ENCODE results near the gene RALY. TPM values are rescaled to one million over a fixed set of nuclear protein-coding genes. Genes with fewer than 3 reads are reported as not detected.

The RALY gene
- total RNA-seq, 1 donor from 2014 or later = 234 TPM

GRCh38 chr20:33984182-33984719 is 9.5 kb upstream of the RALY start:
- H3K27me3 Mint-ChIP-seq (ENCODE audit: unreplicated experiment) = no peaks in the 10 kb centered on the region
- no peak for DNase-seq

GRCh38 chr20:33985280-33985679 is 8.4 kb upstream of the RALY start:
- H3K27ac Mint-ChIP-seq (ENCODE audit: unreplicated experiment) = no peak overlapping the region
- no peak for TF ChIP-seq CTCF (IDR thresholded peaks at IDR 0.05; ENCODE audit: partially characterized antibody, unreplicated experiment)
- no peaks in the 10 kb centered on the region for H3K9me3 Mint-ChIP-seq (ENCODE audit: unreplicated experiment)
- H3K4me3 Mint-ChIP-seq (ENCODE audit: unreplicated experiment) = no peak overlapping the region
- no peaks in the 10 kb centered on the region for H3K27me3 Mint-ChIP-seq (ENCODE audit: unreplicated experiment)
- DNase-seq = no peak
- H3K36me3 Mint-ChIP-seq (ENCODE audit: unreplicated experiment) = no peaks in the 10 kb centered on the region
- no peaks in the 10 kb centered on the region for H3K4me1 Mint-ChIP-seq (ENCODE audit: low read depth, unreplicated experiment)

More at GRCh38 chr20:33984182-33984719, 9.5 kb upstream of the RALY start:
- Mint-ChIP-seq H3K36me3 (ENCODE audit: unreplicated experiment) (no peaks in the 10 kb centered on the region), H3K9me3 (ENCODE audit: unreplicated experiment) (no peaks in the 10 kb centered on the region), H3K4me3 (ENCODE audit: unreplicated experiment) (no peak overlapping the region), H3K4me1 (ENCODE audit: low read depth, unreplicated experiment) (no peaks in the 10 kb centered on the region), H3K27ac (ENCODE audit: unreplicated experiment) (no peak overlapping the region)
- TF ChIP-seq CTCF (IDR thresholded peaks at IDR 0.05; ENCODE audit: partially characterized antibody, unreplicated experiment) = no peak

GRCh38 chr20:33985830-33986229 is 7.9 kb upstream of the RALY start:
- DNase-seq = no peak
- no peaks in the 10 kb centered on the region for H3K9me3 Mint-ChIP-seq (ENCODE audit: unreplicated experiment)
- H3K4me3 Mint-ChIP-seq (ENCODE audit: unreplicated experiment) = no peak overlapping the region
- H3K27me3 Mint-ChIP-seq (ENCODE audit: unreplicated experiment) = no peaks in the 10 kb centered on the region
- H3K36me3 Mint-ChIP-seq (ENCODE audit: unreplicated experiment) = no peaks in the 10 kb centered on the region
- no peak overlapping the region for H3K27ac Mint-ChIP-seq (ENCODE audit: unreplicated experiment)
- no peak for TF ChIP-seq CTCF (IDR thresholded peaks at IDR 0.05; ENCODE audit: partially characterized antibody, unreplicated experiment)
- no peaks in the 10 kb centered on the region for H3K4me1 Mint-ChIP-seq (ENCODE audit: low read depth, unreplicated experiment)

GRCh38 chr20:33986560-33987216 is 7.0 kb upstream of the RALY start:
- H3K4me1 Mint-ChIP-seq (ENCODE audit: low read depth, unreplicated experiment) = no peaks in the 10 kb centered on the region
- H3K27me3 Mint-ChIP-seq (ENCODE audit: unreplicated experiment) = no peaks in the 10 kb centered on the region

More at GRCh38 chr20:33986560-33987216, 7.0 kb upstream of the RALY start:
- Mint-ChIP-seq H3K9me3 (ENCODE audit: unreplicated experiment) (no peaks in the 10 kb centered on the region), H3K36me3 (ENCODE audit: unreplicated experiment) (no peaks in the 10 kb centered on the region), H3K4me3 (ENCODE audit: unreplicated experiment) (no peak overlapping the region), H3K27ac (ENCODE audit: unreplicated experiment) (no peak overlapping the region)
- TF ChIP-seq CTCF (IDR thresholded peaks at IDR 0.05; ENCODE audit: partially characterized antibody, unreplicated experiment) = no peak
- DNase-seq = no peak
